NCI-H1436 treated with DMSO at 0.1 percent for 48 hours (cell line): ENCODE measurements around the gene GK.
"Not testable (repeated sequence)": the region's sequence is repeated elsewhere in the genome, so short reads cannot be mapped to it uniquely, and the experiment has no call there.

Source experiments
- DNase-seq: peaks from one replicate; lab custom pipeline; 2025; lab: John Stamatoyannopoulos, UW

Gene GK

DNA sequence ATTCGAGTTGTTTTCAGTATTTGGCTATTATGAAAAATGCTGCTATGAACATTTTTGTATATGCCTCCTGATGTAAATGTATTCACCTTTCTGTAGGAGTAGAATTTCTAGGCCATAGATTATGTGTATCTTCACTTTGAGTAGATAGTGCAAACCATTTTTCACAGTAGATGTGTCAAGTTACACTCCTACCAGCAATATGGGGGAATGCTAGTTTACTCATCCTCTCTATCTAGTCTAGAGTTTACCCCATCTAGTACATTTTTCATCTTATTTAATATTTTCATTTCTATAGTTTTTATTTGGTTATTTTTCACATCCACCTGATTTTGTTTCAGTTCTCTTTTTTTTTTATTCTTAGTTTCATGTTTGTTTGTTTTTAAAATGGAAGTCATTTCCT, 59.0 kb downstream of the GK start:
- DNase-seq = no peak

DNA sequence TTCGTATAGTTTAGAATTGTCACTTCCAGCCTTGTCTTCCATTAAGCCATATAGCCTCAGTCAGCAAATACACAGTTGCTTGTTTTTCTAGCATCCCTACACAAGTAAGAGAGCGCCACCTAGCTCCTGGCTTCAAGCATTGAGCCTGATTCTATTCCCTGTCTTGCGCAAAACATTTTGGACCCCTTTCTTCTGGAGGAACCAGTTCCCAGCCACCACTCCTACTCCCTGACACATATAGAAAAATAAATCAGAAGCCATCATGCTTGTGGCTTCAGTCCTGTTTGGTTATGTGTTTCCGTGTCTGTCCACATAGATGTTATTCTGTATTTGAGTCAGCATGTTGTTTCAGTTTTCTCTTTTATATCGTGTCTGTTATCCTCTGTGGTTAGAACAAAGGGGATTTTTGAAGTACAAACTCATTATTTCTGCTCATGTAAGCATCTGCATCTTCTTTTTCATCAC, 59.9 kb downstream of the GK start:
- DNase-seq = no peak

DNA sequence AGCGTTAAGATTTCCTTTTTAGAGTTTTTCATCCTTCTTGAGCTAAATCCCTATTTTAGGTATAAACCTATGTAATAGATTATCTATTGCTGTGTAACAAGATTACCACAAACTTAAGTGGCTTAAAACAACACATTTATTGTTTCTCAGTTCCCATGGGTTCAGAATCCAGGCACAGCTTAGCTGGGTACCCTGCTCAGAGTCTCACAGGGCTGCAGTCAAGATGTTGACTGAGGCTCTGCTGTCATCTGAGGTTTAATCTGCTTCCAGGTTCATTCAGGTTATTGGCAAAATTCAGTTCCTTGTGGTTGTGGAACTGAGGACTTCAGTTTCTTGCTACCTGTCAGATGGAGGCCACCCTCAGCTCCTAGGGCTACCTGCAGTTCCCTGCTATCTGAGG, 60.9 kb downstream of the GK start:
- DNase-seq = no peak

DNA sequence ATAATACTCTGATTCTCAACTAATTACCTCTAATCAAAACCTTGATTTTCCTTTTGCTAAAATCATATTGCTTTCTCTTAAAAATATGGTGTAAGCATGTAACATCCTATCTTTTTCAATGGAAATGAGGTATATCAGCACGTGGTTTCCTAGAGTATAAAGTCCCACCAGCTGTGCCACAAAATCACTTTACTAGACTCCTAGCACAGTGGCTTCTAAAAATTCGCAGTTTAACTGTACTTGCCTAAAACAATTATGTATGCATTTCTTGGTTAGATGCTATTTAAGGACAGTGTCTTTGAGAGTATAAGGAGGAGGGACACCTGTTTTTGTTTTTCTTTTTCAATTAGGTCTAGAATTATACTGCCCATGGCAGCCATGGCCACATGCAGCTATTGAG, 62.8 kb downstream of the GK start:
- DNase-seq = no peak

DNA sequence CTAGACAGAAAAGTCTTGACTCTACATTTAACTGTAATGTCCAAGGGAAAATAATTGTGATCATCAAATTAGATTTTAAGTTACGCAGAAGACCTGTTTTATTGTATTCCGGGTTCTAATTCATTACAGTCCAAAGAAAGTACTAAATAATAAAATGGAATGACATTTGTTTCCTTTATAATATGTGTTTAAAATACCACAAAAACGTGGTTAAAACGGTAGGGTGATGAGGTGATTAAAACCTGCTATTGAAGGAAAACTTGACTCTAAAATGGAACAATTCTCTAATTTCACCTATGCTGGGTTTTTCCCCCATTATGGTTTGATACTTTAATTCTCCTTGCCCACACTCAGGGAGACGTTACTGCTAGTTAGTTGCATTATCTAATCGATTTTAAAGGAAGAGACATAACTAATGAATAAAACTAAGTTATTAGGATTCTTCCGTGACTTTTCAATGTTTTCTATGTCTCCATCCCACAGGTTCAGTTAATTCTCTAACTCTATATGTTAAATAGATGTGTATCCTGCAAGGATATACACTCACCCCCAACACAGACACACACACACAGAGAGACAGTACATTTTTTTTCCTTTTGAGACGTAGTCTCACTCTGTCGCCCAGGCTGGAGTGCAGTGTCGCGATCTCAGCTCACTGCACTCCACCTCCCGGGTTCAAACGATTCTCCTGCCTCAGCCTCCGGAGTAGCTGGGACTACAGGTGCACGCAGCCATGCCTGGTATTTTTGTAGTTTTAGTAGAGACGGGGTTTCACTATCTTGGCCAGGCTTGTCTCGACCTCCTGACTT, 80.8 kb downstream of the GK start:
- DNase-seq = no peak

DNA sequence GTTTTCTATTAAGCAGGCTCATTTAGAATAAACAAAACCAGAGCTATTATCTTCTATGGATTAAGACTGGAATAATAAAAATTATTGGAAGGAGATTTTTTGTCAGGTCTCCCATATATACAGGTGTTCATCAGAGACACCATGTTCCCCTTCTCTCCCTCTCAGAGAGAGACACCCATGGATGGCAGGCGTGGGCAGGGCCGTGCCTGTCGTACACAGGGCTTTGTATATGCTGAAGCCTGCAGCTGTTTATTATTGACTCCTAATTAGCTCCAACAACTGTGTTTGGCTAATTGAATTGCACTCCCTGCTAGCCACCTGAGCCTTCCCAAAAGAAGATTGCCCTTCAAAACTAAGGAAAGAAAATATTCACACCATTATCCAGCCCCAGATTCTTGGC, 81.6 kb downstream of the GK start:
- no peak for DNase-seq

DNA sequence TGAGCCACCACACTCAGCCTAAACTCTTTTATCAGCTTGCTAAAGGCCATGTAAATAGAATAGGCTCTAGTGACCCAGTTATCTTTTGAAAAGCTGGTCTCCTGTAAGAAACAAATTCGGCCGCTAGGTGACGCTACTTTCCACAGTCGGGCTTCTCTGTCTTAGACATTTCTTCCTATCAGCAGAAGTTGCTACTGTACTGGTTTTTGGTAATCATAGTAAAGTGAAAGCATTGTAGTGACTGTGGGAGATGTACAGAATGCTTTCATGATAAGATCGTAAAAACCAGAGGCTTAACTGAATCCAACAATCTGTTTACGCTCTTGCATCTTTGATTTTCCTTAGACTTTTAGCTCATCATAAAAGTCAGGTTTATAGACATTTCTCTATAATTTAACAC, 82.6 kb downstream of the GK start:
- no peak for DNase-seq

DNA sequence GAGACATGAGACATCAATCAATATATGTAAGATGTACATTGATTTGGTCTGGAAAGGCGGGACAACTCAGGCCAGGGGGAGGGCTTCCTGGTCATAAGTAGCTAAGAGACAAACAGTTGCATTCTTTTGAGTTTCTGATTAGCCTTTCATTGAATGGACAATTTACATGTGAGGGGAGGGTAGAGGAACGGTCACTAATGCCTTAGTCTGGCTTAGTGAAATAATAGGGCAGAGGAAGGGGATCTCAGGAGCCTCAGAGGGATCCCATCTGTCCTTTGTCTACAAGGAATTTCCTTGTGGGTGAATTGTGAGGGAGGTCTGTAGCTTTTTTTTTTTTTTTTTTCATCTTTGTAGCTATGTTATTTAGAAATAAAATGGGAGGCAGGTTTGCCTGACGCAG, 88.3 kb downstream of the GK start:
- no peak for DNase-seq

DNA sequence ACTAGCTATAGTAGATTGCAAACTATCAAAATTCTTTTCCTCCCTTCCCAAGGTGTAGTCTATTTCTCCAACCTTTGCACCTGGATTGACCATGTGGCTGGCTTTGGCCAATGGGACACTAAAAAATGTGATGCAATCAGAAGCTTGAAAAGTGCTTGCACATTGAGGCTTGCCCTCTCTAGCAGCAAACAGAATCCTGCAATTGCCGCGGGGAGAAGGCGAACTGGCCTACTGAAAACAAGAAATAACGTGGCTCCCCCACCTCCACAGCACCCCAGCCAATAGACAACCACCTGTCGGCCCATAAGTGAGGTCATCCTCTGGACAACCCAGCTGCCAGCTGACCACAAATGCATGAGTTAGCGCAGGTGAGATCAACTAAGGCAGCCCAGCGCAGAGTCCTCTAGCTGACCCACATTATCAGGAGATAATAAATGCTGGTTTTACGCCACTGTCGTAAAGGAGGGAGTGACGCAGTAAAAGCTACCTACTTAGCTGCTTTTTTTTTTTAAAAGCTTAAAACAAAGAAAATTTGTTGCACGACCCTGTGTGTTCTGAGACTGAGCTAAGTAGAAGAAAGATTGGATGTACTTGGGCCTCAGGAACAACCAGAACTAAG, 95.2 kb downstream of the GK start:
- DNase-seq = no peak

DNA sequence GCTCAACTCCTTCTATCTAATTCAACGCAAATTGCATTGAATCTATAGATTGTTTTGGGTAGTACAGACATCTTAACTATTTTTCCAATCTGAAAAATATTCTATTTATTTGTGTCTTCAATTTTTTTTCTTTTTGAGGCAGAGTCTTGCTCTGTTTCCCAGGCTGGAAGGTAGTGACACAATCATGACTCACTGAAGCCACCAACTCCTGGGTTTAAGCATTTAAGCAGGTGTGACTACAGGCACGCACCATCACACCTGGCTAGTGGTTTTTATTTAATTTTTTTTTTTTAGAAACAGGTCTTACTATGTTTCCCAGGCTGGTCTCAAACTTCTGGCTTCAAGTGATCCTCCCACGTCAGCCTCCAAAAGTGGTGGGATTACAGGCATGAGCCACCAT, 98.3 kb downstream of the GK start:
- no peak for DNase-seq

DNA sequence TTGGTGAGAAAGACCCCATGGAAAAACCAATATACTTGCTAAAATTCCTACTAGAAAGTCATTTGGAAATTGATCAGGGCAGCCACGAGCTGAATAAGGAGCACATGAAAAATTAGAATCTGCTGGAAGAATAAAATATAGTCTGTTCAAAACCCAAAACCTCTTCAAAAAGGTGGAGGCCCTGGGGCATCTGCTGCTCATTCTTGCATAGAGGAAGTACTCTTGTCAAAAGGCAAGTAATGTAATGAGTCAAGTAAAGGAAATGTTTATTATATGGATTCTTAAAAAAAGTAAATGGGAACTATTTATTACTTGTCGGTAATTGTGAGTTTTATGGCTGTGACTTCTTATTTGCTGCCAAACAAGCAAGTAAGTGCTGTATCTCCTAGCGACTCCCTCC, 109.5 kb downstream of the GK start:
- no peak for DNase-seq

DNA sequence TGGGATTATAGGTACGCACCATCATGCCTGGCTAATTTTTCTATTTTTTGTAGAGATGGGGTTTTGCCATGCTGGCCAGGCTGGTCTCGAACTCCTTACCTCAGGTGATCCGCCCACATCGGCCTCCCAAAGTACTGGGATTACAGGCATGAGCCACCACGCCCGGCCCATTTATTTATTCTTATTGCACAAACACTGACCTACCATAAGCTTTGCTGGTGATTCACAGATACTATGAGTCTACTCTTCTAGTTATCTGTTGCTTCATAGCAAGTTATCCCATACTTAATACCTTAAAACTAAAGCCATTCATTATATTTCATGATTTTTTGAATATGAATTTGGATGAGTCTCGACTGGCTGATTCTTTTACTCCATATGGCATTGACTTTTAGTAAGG, 120.5 kb downstream of the GK start:
- DNase-seq = not testable (repeated sequence)

DNA sequence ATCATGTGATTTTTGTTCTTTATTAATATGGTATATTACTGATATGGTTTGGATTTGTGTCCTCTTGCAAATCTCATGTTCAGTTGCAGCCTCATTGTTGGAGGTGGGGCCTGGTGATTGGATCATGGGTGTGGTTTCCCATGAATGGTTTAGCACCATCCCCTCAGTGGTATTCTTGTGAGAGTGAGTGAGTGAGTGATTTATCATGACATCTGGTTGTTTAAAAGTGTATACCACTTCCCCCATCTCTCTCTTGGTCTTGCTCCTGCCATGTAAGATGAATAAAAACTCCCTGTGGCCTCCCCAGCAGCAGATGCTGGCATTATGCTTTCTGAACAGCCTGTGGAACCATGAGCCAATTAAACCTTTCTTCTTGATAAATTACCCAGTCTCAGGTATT, 124.4 kb downstream of the GK start:
- DNase-seq = no peak

DNA sequence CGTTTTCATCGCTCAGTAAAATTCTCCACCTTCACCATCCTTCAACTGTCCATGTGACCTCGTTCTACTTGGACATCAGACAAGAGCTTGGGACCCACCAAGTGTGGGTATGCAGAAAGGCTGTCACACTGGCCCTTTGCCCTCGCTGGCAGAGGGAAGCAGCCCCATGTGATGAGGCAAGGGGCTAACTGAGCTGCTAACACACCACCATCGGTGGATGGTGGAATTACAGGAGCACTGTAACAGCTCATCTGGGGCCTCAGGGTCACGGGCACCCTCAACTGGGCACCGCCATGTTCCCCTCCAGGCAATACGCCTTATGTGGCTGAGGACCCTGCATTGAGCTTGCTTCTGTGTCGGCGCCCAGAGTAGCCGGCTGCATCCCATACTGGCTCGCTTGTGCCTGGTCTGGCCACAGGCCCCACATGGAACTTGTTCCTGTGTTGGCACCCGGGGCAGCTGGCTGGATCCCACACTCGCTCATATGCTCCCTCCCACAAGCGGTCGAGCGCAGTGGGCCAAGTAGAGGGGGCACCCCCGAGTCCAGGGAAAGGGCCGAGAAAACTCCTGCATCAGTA, 126.3 kb downstream of the GK start:
- DNase-seq = no peak
